Gastrocnemius medialis (tissue), 4 donors: Measurements from ENCODE around the gene CDC42EP3.

ENCODE experiments used
- POLR2A ChIP-seq, 2 donors: fragments of 450-650 bp; IDR thresholded peaks; one replicate each; pipeline ENCODE4 v1.6.1; 2017; ENCODE audit warnings: antibody characterized with exemption in 2 of 2, mild to moderate bottlenecking in 2 of 2, moderate library complexity in 2 of 2
- TF ChIP-seq, protein P1 (sequence below), 5 experiments: fragments of 450-650 bp in 3 of 5; fragments of 200-600 bp in 2 of 5; sonication (generic) in 2 of 5; IDR thresholded peaks in 4 of 5; conservative IDR thresholded peaks in 1 of 5; 1 replicate in 4 of 5; 2 replicates in 1 of 5; pipeline ENCODE4 v1.5.1; 2016 to 2019; ENCODE audit warnings: antibody characterized with exemption in 5 of 5, mild to moderate bottlenecking in 3 of 5, moderate library complexity in 3 of 5

DNA sequence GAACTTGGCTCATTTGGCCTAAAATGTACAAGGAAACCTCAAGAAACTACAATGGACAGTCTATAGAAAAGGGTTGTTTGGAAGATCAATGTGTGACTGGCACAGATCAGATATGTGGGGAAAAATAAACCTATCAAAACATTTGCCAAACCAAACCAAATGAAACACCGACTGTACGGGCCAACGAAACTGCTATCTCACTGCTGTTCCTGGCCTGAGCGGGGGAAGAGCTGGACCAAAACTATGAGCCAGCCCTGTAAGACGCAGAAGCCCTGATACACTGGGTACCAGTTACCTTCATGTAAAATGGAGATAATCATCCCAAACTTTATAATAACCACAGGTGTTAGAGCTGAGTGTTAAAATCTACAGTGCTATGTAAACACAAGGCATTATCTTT is 11.7 kb downstream of the CDC42EP3 start:
- TF ChIP-seq POLR2A (IDR thresholded peaks at IDR 0.05) = no peak
- TF ChIP-seq, protein P1, sequence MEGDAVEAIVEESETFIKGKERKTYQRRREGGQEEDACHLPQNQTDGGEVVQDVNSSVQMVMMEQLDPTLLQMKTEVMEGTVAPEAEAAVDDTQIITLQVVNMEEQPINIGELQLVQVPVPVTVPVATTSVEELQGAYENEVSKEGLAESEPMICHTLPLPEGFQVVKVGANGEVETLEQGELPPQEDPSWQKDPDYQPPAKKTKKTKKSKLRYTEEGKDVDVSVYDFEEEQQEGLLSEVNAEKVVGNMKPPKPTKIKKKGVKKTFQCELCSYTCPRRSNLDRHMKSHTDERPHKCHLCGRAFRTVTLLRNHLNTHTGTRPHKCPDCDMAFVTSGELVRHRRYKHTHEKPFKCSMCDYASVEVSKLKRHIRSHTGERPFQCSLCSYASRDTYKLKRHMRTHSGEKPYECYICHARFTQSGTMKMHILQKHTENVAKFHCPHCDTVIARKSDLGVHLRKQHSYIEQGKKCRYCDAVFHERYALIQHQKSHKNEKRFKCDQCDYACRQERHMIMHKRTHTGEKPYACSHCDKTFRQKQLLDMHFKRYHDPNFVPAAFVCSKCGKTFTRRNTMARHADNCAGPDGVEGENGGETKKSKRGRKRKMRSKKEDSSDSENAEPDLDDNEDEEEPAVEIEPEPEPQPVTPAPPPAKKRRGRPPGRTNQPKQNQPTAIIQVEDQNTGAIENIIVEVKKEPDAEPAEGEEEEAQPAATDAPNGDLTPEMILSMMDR (IDR thresholded peaks at IDR 0.05 in 4 of 5, conservative IDR thresholded peaks at IDR 0.05 in 1 of 5) = no peak
